LNCAP (cell line): ENCODE results near the gene SHPK.

Source experiments
- CTCF ChIP-seq: fragments of 450-650 bp; IDR thresholded peaks from 2 replicates; pipeline ENCODE4 v1.5.1; 2017; ENCODE audit warnings: mild to moderate bottlenecking

SHPK gene

GRCh38 chr17:3590768-3591167 lies 45.3 kb downstream of the SHPK start:
- no peak for TF ChIP-seq CTCF

- TF ChIP-seq CTCF, result no peak
Observed at GRCh38 chr17:3590231-3590630, 45.8 kb downstream of the SHPK start.

DNA sequence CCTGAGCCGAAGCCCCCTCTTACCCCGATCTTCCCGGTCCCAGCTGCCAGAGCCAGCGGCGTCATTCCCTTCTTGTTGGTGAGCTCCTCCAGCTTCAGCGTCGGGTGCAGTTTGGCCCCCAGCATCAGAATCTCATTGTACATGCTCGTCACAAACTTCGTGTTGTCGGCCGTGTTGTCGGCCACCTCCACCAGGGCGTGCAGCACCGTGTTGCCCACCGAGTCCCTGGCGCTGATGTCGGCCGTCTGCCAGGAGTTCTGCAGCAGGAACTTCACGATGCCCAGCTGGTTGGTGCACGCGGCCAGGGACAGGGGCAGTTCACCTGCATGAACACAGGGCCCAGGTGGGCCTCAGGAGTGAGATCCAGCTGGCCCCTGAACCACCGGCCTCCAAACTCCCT lies 46.3 kb downstream of the SHPK start:
- no peak for TF ChIP-seq CTCF

- no peak for TF ChIP-seq CTCF
Observed at GRCh38 chr17:3585826-3586225, 50.2 kb downstream of the SHPK start.

DNA sequence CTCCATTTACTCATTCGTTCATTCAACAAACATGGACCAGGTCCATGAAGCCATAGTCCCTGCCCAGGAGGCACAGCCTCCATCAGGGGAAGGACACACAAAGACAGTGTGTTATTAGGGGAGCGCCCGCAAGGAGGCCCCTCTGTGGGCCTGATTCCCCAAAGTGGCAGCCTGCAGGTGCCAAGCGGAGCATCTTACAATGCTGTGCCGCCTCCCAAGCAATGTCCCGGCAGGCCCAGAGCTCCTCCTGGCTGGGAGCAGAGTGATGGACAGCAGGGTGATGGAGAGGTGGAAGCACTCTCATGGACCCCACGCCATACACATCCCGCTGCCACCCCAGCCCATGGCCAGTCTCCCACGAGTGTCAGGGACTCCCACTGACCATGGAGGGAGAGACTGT lies 52.6 kb downstream of the SHPK start:
- no peak for TF ChIP-seq CTCF

- TF ChIP-seq CTCF, result no peak
Observed at GRCh38 chr17:3582915-3583314, 53.1 kb downstream of the SHPK start.

GRCh38 chr17:3576970-3577369 lies 59.1 kb downstream of the SHPK start:
- TF ChIP-seq CTCF, result no peak

DNA sequence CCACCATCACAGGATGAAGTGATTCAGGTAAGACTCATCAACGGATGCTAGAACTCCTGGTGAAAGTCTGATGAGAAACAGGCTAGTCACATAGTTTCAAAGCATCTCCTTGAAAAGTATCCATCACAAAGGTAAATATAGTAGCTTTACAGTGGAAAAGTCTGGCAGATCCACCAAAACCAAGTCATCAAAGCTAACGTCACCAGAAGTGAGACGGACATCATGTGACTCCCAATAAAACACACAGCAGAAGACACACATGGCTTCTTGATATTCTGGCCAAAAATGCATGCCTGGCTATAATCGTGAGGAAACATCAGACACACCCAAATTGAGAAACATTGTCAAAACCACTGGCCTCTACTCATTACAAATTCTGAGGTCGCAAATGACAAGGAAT lies 60.5 kb downstream of the SHPK start:
- TF ChIP-seq CTCF, result no peak
